Measurements from ENCODE around the gene RGS10. TPM values are rescaled to one million over a fixed set of nuclear protein-coding genes. Genes with fewer than 3 reads are reported as not detected.

RGS10 gene
- total and polyA plus RNA-seq, 2 of the 8 experiments (the other 6 are each of a cell fraction or from before 2014, with no cell fraction given) = 5.5 to 13.1 TPM

- TF ChIP-seq, protein P1, sequence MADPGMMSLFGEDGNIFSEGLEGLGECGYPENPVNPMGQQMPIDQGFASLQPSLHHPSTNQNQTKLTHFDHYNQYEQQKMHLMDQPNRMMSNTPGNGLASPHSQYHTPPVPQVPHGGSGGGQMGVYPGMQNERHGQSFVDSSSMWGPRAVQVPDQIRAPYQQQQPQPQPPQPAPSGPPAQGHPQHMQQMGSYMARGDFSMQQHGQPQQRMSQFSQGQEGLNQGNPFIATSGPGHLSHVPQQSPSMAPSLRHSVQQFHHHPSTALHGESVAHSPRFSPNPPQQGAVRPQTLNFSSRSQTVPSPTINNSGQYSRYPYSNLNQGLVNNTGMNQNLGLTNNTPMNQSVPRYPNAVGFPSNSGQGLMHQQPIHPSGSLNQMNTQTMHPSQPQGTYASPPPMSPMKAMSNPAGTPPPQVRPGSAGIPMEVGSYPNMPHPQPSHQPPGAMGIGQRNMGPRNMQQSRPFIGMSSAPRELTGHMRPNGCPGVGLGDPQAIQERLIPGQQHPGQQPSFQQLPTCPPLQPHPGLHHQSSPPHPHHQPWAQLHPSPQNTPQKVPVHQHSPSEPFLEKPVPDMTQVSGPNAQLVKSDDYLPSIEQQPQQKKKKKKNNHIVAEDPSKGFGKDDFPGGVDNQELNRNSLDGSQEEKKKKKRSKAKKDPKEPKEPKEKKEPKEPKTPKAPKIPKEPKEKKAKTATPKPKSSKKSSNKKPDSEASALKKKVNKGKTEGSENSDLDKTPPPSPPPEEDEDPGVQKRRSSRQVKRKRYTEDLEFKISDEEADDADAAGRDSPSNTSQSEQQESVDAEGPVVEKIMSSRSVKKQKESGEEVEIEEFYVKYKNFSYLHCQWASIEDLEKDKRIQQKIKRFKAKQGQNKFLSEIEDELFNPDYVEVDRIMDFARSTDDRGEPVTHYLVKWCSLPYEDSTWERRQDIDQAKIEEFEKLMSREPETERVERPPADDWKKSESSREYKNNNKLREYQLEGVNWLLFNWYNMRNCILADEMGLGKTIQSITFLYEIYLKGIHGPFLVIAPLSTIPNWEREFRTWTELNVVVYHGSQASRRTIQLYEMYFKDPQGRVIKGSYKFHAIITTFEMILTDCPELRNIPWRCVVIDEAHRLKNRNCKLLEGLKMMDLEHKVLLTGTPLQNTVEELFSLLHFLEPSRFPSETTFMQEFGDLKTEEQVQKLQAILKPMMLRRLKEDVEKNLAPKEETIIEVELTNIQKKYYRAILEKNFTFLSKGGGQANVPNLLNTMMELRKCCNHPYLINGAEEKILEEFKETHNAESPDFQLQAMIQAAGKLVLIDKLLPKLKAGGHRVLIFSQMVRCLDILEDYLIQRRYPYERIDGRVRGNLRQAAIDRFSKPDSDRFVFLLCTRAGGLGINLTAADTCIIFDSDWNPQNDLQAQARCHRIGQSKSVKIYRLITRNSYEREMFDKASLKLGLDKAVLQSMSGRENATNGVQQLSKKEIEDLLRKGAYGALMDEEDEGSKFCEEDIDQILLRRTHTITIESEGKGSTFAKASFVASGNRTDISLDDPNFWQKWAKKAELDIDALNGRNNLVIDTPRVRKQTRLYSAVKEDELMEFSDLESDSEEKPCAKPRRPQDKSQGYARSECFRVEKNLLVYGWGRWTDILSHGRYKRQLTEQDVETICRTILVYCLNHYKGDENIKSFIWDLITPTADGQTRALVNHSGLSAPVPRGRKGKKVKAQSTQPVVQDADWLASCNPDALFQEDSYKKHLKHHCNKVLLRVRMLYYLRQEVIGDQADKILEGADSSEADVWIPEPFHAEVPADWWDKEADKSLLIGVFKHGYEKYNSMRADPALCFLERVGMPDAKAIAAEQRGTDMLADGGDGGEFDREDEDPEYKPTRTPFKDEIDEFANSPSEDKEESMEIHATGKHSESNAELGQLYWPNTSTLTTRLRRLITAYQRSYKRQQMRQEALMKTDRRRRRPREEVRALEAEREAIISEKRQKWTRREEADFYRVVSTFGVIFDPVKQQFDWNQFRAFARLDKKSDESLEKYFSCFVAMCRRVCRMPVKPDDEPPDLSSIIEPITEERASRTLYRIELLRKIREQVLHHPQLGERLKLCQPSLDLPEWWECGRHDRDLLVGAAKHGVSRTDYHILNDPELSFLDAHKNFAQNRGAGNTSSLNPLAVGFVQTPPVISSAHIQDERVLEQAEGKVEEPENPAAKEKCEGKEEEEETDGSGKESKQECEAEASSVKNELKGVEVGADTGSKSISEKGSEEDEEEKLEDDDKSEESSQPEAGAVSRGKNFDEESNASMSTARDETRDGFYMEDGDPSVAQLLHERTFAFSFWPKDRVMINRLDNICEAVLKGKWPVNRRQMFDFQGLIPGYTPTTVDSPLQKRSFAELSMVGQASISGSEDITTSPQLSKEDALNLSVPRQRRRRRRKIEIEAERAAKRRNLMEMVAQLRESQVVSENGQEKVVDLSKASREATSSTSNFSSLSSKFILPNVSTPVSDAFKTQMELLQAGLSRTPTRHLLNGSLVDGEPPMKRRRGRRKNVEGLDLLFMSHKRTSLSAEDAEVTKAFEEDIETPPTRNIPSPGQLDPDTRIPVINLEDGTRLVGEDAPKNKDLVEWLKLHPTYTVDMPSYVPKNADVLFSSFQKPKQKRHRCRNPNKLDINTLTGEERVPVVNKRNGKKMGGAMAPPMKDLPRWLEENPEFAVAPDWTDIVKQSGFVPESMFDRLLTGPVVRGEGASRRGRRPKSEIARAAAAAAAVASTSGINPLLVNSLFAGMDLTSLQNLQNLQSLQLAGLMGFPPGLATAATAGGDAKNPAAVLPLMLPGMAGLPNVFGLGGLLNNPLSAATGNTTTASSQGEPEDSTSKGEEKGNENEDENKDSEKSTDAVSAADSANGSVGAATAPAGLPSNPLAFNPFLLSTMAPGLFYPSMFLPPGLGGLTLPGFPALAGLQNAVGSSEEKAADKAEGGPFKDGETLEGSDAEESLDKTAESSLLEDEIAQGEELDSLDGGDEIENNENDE (IDR thresholded peaks at IDR 0.05; ENCODE audit: insufficient replicate concordance, low read length) = no peak
- TF ChIP-seq TAF1 (IDR thresholded peaks at IDR 0.05; ENCODE audit: low read depth, low read length) (no peak), ASH2L (IDR thresholded peaks at IDR 0.05; ENCODE audit: low read length) (no peak), PHF8 (conservative IDR thresholded peaks at IDR 0.05; ENCODE audit: low read depth, low read length) (no peak), GABPA (IDR thresholded peaks at IDR 0.05; ENCODE audit: borderline replicate concordance, insufficient read depth, low read length) (no peak), SP1 (IDR thresholded peaks at IDR 0.05; ENCODE audit: low read depth, low read length) (no peak), ZNF274 (IDR thresholded peaks at IDR 0.05; ENCODE audit: borderline replicate concordance, extremely low read depth, low read length) (no peak), TCF12 (IDR thresholded peaks at IDR 0.05; ENCODE audit: low read depth, low read length) (no peak), SAP30 (IDR thresholded peaks at IDR 0.05; ENCODE audit: insufficient read depth, insufficient replicate concordance, low read length) (no peak), TAF7 (optimal IDR thresholded peaks at IDR 0.05; ENCODE audit: borderline replicate concordance, low read depth, low read length) (no peak), TEAD4 (IDR thresholded peaks at IDR 0.05; ENCODE audit: low read depth, low read length) (no peak), CBX5 (IDR thresholded peaks at IDR 0.05; ENCODE audit: low read depth, low read length) (no peak)
These were observed 6.0 kb downstream of the RGS10 start (continued) for GRCh38 chr10:119536508-119537025.

All from H1 (cell line).